Esophagus (tissue), 2 donors: ENCODE results near the gene CD177. TPM values are rescaled to one million over a fixed set of nuclear protein-coding genes. Genes with fewer than 3 reads are reported as not detected.
"Not testable (repeated sequence)": the region's sequence is repeated elsewhere in the genome, so short reads cannot be mapped to it uniquely, and the experiment has no call there.

Source experiments
- H3K27ac ChIP-seq, 2 donors: one replicate each; pipeline ENCODE4 v1.5.1; 2013; ENCODE audit warnings: low read depth in 2 of 2, mild to moderate bottlenecking in 2 of 2, inconsistent platforms in 1 of 2, low read length in 1 of 2, moderate library complexity in 1 of 2
- H3K27me3 ChIP-seq, 2 donors: one replicate each; pipeline ENCODE4 v1.6.1; 2013; ENCODE audit warnings: low read length in 2 of 2, control low read depth in 1 of 2, mild to moderate bottlenecking in 1 of 2; ENCODE audit not compliant: insufficient read depth in 2 of 2, control insufficient read depth in 1 of 2
- H3K36me3 ChIP-seq, 2 donors: one replicate each; pipeline ENCODE4 v1.6.1; 2013; ENCODE audit warnings: low read length in 1 of 2; ENCODE audit not compliant: control insufficient read depth in 2 of 2, insufficient read depth in 2 of 2
- H3K4me1 ChIP-seq, 2 donors: one replicate each; pipeline ENCODE4 v1.6.1; 2013; ENCODE audit warnings: low read length in 1 of 2; ENCODE audit not compliant: control insufficient read depth in 2 of 2, insufficient read depth in 2 of 2
- H3K4me3 ChIP-seq, 2 donors: one replicate each; pipeline ENCODE4 v1.5.1; 2013; ENCODE audit warnings: low read length in 2 of 2, mild to moderate bottlenecking in 2 of 2, low read depth in 1 of 2, moderate library complexity in 1 of 2
- H3K9me3 ChIP-seq, 2 donors: one replicate each; pipeline ENCODE4 v1.6.1; 2013; ENCODE audit warnings: mild to moderate bottlenecking in 2 of 2, low read depth in 1 of 2, low read length in 1 of 2, moderate library complexity in 1 of 2; ENCODE audit not compliant: control insufficient read depth in 2 of 2, insufficient read depth in 1 of 2
- WGBS, 2 donors: extraction: QIAGEN DNeasy Blood & Tissue Kit; methylation state at CpG; one replicate each; pipeline ENCODE4 v1.1.7; 2013; 5-methylcytosine and 5-hydroxymethylcytosine counted together
- polyA plus RNA-seq, 2 donors: library from polyadenylated mRNA; stranded (reverse); fragments of 200-250 nt; gene quantifications; one replicate each; pipeline ENCODE4 v1.2.3, GENCODE V29; 2013
- donor health status: healthy with polysubstance abuse.
- donor health status: Bipolar disorder and iron deficiency.

The CD177 gene
- polyA plus RNA-seq, 2 donors, result 0.06 to 0.53 TPM

DNA sequence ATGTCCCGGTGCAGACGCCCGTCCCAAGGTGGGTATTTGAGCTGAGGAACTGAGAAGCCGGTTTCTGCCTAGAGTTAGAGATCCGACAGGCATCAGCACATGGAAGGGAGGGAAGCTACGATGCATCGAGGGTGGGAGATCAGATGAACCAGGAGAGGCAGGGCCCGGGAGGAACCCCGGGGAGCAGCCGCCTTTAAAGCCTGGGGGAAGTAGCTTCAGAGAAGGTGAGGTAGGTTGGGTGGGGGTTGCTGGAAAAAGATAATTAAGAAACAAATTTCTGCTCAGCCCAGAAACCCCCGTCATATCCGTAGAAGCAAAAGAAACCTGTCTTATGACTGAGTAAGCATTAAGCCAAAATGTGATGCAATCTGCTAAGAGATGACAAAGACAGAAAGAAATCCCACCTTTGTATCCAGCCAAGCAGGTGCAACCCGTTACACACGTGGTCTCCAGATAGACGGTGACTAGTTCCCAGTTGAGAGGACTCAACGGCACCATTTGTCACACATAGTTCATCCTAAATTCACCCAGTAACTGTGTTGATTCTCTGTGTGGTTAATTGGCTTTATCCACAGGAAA is 9.1 kb upstream of the CD177 start:
- not testable (repeated sequence) for H3K4me1 ChIP-seq, H3K36me3 ChIP-seq, H3K27me3 ChIP-seq, H3K9me3 ChIP-seq, H3K4me3 ChIP-seq
- 62 to 66% methylated on average over 16 of the region's 16 CpGs for WGBS, 2 donors
- H3K27ac ChIP-seq, result peak overlapping the region in 1 of 2 donors; percentile 60

GRCh38 chr19:43349813-43350212 is 3.7 kb upstream of the CD177 start:
- H3K4me1 ChIP-seq, H3K27me3 ChIP-seq, H3K9me3 ChIP-seq, H3K27ac ChIP-seq, H3K36me3 ChIP-seq, H3K4me3 ChIP-seq: not testable (repeated sequence)
- WGBS, 2 donors, result 62 to 66% methylated on average over 8 of the region's 8 CpGs

DNA sequence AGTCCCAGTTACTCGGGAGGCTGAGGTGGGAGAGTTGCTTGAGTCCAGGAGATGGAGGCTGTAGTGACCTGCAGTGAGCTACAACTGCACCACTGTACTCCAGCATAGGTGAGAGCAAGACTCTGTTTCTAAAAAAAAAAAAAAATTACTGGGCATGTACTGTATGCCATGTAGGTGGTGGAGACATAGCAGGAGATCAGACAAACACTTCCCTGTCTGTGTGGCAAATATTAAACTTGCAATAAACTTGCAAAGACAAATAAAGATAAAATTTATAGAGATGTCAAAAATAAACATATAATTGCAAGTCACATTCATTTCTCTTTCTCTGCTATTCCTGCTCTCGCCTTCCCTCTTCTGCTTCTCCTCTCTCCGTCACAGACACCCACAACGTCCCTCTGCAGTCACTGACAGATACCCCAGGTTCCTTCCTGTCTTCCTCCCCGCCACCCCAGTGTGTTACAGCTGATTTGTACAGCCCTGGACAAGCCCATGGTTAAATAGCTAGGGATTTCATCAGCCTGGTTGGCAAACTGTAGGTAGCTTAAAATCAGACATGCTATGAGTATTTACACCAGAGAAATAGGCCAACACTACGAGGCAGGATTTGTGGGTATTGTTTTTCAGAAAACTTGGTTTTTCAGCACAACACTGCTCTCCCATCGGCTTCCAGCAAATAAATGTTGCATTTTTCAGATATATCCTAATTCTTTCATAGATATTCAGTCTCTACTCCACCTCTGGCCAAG is 1.3 kb upstream of the CD177 start:
- Histone ChIP-seq H3K4me3 (no peak overlapping the region), H3K36me3 (no peaks in the 10 kb centered on the region), H3K27me3 (no peaks in the 10 kb centered on the region), H3K27ac (no peak overlapping the region), H3K4me1 (no peaks in the 10 kb centered on the region), H3K9me3 (peaks cover 0 to 1% of the 10 kb centered on the region in 2 donors)
- WGBS, 2 donors, result 77 to 81% methylated on average over 7 of the region's 7 CpGs

DNA sequence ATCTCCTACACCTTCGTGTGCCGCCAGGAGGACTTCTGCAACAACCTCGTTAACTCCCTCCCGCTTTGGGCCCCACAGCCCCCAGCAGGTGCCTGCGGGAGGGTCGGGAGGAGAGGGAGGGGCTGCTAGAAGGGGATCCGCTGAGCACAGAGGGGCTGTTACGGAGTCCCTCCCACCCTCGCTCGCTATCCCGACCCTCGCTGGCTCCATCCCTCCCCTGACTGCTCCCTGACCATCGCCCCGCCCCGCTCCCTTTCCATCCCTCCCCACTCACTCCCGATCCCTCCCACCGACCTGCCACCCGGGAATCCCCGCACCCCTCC is 780 bp downstream of the CD177 start:
- Histone ChIP-seq H3K27ac (no peak overlapping the region), H3K4me3 (no peak overlapping the region), H3K9me3 (peaks cover 0 to 1% of the 10 kb centered on the region in 2 donors), H3K36me3 (no peaks in the 10 kb centered on the region), H3K4me1 (no peaks in the 10 kb centered on the region), H3K27me3 (no peaks in the 10 kb centered on the region)
- 22 to 41% methylated on average over 18 to 19 of the region's 19 CpGs for WGBS, 2 donors

DNA sequence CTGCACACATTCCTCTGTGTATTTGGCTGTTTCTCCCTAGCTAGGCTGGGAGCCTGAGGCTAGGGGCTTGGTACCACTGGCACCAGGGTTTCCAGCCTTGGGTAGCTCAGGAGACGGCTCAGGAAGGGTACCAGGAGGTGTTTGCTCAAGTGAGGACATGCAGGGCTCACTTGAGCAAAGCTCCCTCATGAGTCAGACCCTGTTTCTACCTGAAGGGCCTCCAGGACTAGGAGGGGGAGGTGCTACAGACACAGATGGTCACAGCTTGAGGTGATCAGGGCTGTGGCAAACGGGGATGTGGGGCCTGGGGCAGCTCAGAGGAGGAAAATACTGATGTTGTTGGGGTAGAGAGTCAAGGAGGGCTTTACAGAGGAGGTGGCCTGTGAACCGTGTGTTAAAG is 3.3 kb downstream of the CD177 start:
- no CpG with 5 or more reads among the region's 3 CpGs for WGBS, 2 donors
- not testable (repeated sequence) for H3K36me3 ChIP-seq, H3K4me3 ChIP-seq, H3K9me3 ChIP-seq, H3K27ac ChIP-seq, H3K4me1 ChIP-seq, H3K27me3 ChIP-seq

DNA sequence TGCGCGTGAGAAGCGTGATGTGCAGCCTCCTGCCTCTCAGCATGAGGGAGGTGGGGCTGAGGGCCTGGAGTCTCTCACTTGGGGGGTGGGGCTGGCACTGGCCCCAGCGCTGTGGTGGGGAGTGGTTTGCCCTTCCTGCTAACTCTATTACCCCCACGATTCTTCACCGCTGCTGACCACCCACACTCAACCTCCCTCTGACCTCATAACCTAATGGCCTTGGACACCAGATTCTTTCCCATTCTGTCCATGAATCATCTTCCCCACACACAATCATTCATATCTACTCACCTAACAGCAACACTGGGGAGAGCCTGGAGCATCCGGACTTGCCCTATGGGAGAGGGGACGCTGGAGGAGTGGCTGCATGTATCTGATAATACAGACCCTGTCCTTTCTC is 8.7 kb downstream of the CD177 start:
- Histone ChIP-seq H3K36me3 (no peaks in the 10 kb centered on the region), H3K4me1 (peaks cover 0 to 2% of the 10 kb centered on the region in 2 donors), H3K4me3 (no peak overlapping the region), H3K27me3 (peaks cover 0 to 2% of the 10 kb centered on the region in 2 donors), H3K9me3 (no peaks in the 10 kb centered on the region), H3K27ac (no peak overlapping the region)
- 56 to 57% methylated on average over 8 of the region's 8 CpGs for WGBS, 2 donors

DNA sequence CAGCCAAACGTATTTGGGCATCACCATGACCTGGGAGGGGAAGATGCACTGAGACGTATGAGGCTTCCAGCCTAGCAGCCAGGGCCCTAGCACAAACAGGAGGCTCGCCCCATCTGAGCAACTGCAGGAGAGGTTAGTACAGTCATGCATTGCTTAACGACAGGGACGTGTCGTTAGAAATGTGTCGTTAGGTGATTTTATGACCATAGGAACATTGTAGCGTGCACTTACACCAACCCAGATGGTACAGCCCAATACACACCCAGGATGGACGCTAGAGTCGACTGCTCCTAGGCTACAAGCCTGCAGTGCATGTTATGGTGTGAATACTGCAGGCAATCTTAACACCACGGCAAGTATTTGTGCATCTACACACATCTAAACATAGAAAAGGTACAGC is 9.3 kb downstream of the CD177 start:
- Histone ChIP-seq H3K9me3 (no peaks in the 10 kb centered on the region), H3K36me3 (no peaks in the 10 kb centered on the region), H3K4me1 (peaks cover 0 to 2% of the 10 kb centered on the region in 2 donors), H3K4me3 (no peak overlapping the region), H3K27me3 (peaks cover 0 to 2% of the 10 kb centered on the region in 2 donors), H3K27ac (no peak overlapping the region)
- 75 to 78% methylated on average over 11 of the region's 11 CpGs for WGBS, 2 donors

DNA sequence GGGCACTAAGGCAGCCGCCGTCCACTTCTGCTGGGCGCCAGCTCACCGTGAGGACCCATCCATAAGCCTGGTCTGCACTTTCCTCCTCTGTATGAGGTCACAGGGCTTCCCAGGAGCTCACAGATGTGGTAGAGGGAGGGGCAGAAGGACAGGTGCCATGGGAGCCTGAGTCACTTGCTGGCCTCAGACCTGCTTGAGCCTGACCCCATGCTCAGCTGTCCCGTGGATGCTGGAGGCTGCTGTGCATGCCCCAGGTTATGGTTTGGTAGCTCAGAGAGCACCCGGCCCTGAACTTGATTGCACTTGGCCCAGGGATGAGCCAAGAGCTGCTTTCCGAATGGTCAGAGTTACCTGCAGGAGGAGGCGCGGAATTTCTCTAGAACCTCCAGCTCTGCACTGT is 12.2 kb downstream of the CD177 start:
- not testable (repeated sequence) for H3K27me3 ChIP-seq, H3K36me3 ChIP-seq, H3K9me3 ChIP-seq, H3K4me3 ChIP-seq, H3K27ac ChIP-seq, H3K4me1 ChIP-seq
- WGBS, 2 donors, result 79% methylated on average over 5 of the region's 9 CpGs

DNA sequence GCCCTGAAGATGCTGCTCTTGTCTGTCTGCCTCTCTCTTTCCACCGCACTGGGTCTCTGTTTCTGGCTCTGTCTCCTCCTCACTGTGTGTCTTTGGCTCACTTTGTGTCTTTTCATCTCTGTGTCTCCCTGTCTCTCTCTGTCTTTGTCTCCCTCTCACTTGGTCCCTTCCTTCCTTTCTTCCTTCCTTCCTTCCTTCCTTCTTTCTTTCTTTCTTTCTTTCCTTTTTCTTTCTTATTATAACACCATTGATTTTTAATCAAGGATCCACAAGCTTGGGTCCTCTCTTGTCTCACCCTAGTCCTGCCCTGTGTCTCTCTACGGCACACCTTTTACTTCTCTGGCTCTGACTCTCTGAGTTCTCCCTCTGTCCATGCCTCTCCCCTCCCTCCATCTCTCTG is 14.3 kb downstream of the CD177 start:
- no peak overlapping the region for H3K4me3 ChIP-seq
- H3K36me3 ChIP-seq, result no peaks in the 10 kb centered on the region
- no peak overlapping the region for H3K27ac ChIP-seq
- 85 to 88% methylated on average over 2 of the region's 2 CpGs for WGBS, 2 donors
- H3K4me1 ChIP-seq, result peaks cover 0 to 2% of the 10 kb centered on the region in 2 donors
- H3K27me3 ChIP-seq, result no peaks in the 10 kb centered on the region
- no peaks in the 10 kb centered on the region for H3K9me3 ChIP-seq

GRCh38 chr19:43368897-43369296 is 15.4 kb downstream of the CD177 start:
- H3K4me3 ChIP-seq, H3K27me3 ChIP-seq, H3K4me1 ChIP-seq, H3K9me3 ChIP-seq, H3K36me3 ChIP-seq, H3K27ac ChIP-seq: not testable (repeated sequence)
- 33 to 42% methylated on average over 5 of the region's 9 CpGs for WGBS, 2 donors
